ENCODE data around the gene NPAS3. TPM values are rescaled to one million over a fixed set of nuclear protein-coding genes. Genes with fewer than 3 reads are reported as not detected.

Gene NPAS3
- total and polyA plus RNA-seq, 7 donors: 0.04 to 1.5 (median 0.39) TPM

DNA sequence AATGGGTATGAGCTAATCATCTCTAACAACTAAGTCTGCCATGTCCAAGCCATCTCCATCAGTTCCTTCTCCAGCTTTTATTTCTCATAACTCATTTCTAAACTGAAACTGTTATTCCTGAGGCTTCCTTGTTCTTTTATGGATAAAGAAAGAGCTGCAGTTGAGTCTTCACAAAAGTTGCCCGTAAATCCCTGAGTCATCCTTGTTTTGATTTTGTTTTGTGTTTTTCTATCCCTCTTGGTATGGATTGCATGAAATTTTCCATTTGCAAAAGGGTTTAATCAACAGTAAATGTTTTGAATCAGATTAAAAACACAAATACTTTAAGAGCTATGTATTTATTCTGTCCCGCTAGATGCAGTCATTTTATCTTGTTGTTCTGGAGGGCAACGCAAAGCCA is 721.6 kb downstream of the NPAS3 start:
- Histone ChIP-seq H3K4me3 (no peak overlapping the region), H3K36me3 (ENCODE audit: insufficient read depth in 1 of 2, low read depth in 1 of 2) (no peaks in the 10 kb centered on the region), H3K9me3 (no peaks in the 10 kb centered on the region), H3K4me1 (no peaks in the 10 kb centered on the region), H3K27ac (no peak overlapping the region), H3K27me3 (ENCODE audit: insufficient read depth in 3 of 3, low read length in 2 of 3) (no peaks in the 10 kb centered on the region)
- no peak for TF ChIP-seq CTCF (IDR thresholded peaks at IDR 0.05)
- ATAC-seq (no peak), DNase-seq (no peak)
- intact Hi-C loops (cut with DNase I): no loop called here
- WGBS, 3 donors: 92 to 95% (median 95%) methylated on average over 3 of the region's 3 CpGs

DNA sequence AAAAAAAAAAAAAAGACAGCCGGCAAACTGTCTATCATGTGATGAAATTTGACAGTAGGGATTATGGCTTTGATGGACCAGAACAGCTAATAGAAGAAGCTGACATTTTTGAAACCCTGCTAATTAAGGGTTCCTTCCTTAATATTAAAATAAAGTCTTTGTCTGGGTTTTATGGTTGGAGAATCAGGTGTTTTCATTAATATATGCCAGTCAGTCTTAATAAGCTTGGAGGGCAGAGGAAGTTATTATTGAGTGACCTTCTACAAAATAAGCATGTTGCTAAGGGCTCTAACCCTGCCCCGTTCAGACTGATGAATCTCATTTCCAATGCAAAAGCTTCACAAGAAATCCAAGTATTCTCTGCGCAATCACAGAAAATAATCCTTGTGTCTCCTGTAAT is 722.4 kb downstream of the NPAS3 start:
- H3K4me1 ChIP-seq: no peaks in the 10 kb centered on the region
- intact Hi-C loops (cut with DNase I): no loop called here
- H3K36me3 ChIP-seq (ENCODE audit: insufficient read depth in 1 of 2, low read depth in 1 of 2): no peaks in the 10 kb centered on the region
- no peaks in the 10 kb centered on the region for H3K9me3 ChIP-seq
- 61 to 81% (median 76%) methylated on average over 3 of the region's 3 CpGs for WGBS, 3 donors
- H3K27me3 ChIP-seq (ENCODE audit: insufficient read depth in 3 of 3, low read length in 2 of 3): no peaks in the 10 kb centered on the region
- no peak for TF ChIP-seq CTCF (IDR thresholded peaks at IDR 0.05)
- ATAC-seq: no peak
- no peak overlapping the region for H3K4me3 ChIP-seq
- DNase-seq: no peak
- H3K27ac ChIP-seq: no peak overlapping the region

GRCh38 chr14:33668066-33668465 is 729.4 kb downstream of the NPAS3 start:
- intact Hi-C loops (cut with DNase I): no loop called here
- ATAC-seq (no peak), DNase-seq (no peak)
- no peak for TF ChIP-seq CTCF (IDR thresholded peaks at IDR 0.05)
- WGBS, 3 donors: 79 to 95% (median 95%) methylated on average over 4 of the region's 4 CpGs
- Histone ChIP-seq H3K27me3 (ENCODE audit: insufficient read depth in 3 of 3, low read length in 2 of 3) (no peaks in the 10 kb centered on the region), H3K4me1 (no peaks in the 10 kb centered on the region), H3K27ac (no peak overlapping the region), H3K4me3 (no peak overlapping the region), H3K9me3 (no peaks in the 10 kb centered on the region), H3K36me3 (ENCODE audit: insufficient read depth in 1 of 2, low read depth in 1 of 2) (no peaks in the 10 kb centered on the region)

- DNase-seq: no peak
- Histone ChIP-seq H3K4me3 (no peak overlapping the region), H3K4me1 (no peaks in the 10 kb centered on the region), H3K27me3 (ENCODE audit: insufficient read depth in 3 of 3, low read length in 2 of 3) (no peaks in the 10 kb centered on the region), H3K36me3 (ENCODE audit: insufficient read depth in 1 of 2, low read depth in 1 of 2) (no peaks in the 10 kb centered on the region), H3K9me3 (no peaks in the 10 kb centered on the region), H3K27ac (no peak overlapping the region)
- intact Hi-C loops (cut with DNase I): no loop called here
- no peak for TF ChIP-seq CTCF (IDR thresholded peaks at IDR 0.05)
- ATAC-seq: no peak
- 64 to 70% (median 66%) methylated on average over 2 of the region's 2 CpGs for WGBS, 3 donors
Observed at GRCh38 chr14:33669111-33669510, 730.4 kb downstream of the NPAS3 start.

DNA sequence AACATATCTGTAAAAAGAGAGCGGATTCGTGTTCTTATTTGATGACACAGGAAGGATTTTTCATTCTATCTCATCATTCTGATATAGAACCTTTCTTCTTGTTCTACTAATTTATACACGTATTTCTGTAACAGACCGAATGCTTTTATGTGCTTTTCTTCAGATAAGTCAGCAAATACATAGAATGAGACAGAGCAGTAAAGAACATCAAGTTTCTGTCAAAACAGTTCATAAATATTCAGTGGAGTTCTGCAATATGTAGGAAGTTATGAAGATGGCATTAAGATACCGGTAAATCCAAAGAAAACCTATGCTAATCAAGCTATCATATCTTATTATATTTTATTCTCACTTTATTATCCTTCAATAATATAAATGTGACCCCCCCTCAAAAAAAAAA is 731.6 kb downstream of the NPAS3 start:
- Histone ChIP-seq H3K27ac (no peak overlapping the region), H3K4me3 (no peak overlapping the region), H3K9me3 (no peaks in the 10 kb centered on the region), H3K36me3 (ENCODE audit: insufficient read depth in 1 of 2, low read depth in 1 of 2) (no peaks in the 10 kb centered on the region), H3K27me3 (ENCODE audit: insufficient read depth in 3 of 3, low read length in 2 of 3) (no peaks in the 10 kb centered on the region), H3K4me1 (no peaks in the 10 kb centered on the region)
- ATAC-seq (no peak), DNase-seq (no peak)
- no peak for TF ChIP-seq CTCF (IDR thresholded peaks at IDR 0.05)
- WGBS, 3 donors: 95 to 97% (median 95%) methylated on average over 5 of the region's 5 CpGs
- intact Hi-C loops (cut with DNase I): loop anchor here in 1 of 2 donors (10.0 kb wide), 1 partner anchor 125 kb away; no protein-coding TSS in a partner anchor

All from psoas muscle (tissue), 8 donors.